GM23338 (cell line): ENCODE measurements around the gene RAD9B.

Experiments used
- CREB1 ChIP-seq: fragments of 250-450 bp; sonication (Bioruptor Pico); IDR thresholded peaks from 2 replicates; pipeline ENCODE4 v1.5.0; 2020; ENCODE audit warnings: low read depth, mild to moderate bottlenecking, moderate library complexity
- CTCF ChIP-seq, 2 experiments: fragments of 200-600 bp in 1 of 2; sonication (generic) in 1 of 2; conservative IDR thresholded peaks; 2 replicates each; pipeline versions ENCODE4 v1.5.1 to v1.6.1; 2016 to 2017; ENCODE audit warnings: antibody characterized with exemption in 2 of 2, low read depth in 2 of 2, mild to moderate bottlenecking in 2 of 2, moderate library complexity in 1 of 2
- ETS1 ChIP-seq: IDR thresholded peaks from 2 replicates; pipeline ENCODE4 v1.6.1; 2016; ENCODE audit warnings: antibody characterized with exemption
- EZH2 ChIP-seq: fragments of 200-600 bp; sonication (generic); IDR thresholded peaks from one replicate; pipeline ENCODE4 v1.8.0; 2017; ENCODE audit warnings: antibody characterized with exemption, mild to moderate bottlenecking, low read depth; ENCODE audit not compliant: unreplicated experiment
- EZH2phosphoT487 ChIP-seq: fragments of 200-600 bp; sonication (generic); IDR thresholded peaks from one replicate; pipeline ENCODE4 v1.8.1; 2018; ENCODE audit warnings: antibody characterized with exemption; ENCODE audit not compliant: unreplicated experiment
- JUNB ChIP-seq: IDR thresholded peaks from one replicate; pipeline ENCODE4 v1.6.1; 2016; ENCODE audit warnings: antibody characterized with exemption; ENCODE audit not compliant: unreplicated experiment
- POLR2AphosphoS5 ChIP-seq: IDR thresholded peaks from 2 replicates; pipeline ENCODE4 v1.6.1; 2016; ENCODE audit warnings: antibody characterized with exemption, low read depth
- REST ChIP-seq: IDR thresholded peaks from one replicate; pipeline ENCODE4 v1.6.1; 2018; ENCODE audit warnings: antibody characterized with exemption; ENCODE audit not compliant: unreplicated experiment
- STAT1 ChIP-seq: IDR thresholded peaks from one replicate; pipeline ENCODE4 v1.6.1; 2016; ENCODE audit warnings: antibody characterized with exemption; ENCODE audit not compliant: unreplicated experiment
- ZNF331 ChIP-seq: fragments of 250-450 bp; sonication (Bioruptor Pico); IDR thresholded peaks from 2 replicates; pipeline ENCODE4 v1.5.0; 2020; ENCODE audit warnings: low read depth, mild to moderate bottlenecking, moderate library complexity

GRCh38 chr12:110530511-110530910 lies 28.4 kb downstream of the RAD9B start:
- TF ChIP-seq POLR2AphosphoS5, result no peak
- TF ChIP-seq CTCF (conservative IDR thresholded peaks at IDR 0.05; ENCODE audit: low read depth in 2 of 2), result no peak
- no peak for TF ChIP-seq EZH2
- TF ChIP-seq CREB1 (CRISPR knock-in tag), result no peak
- no peak for TF ChIP-seq REST
- no peak for TF ChIP-seq JUNB
- no peak for TF ChIP-seq ETS1
- no peak for TF ChIP-seq EZH2phosphoT487
- TF ChIP-seq STAT1, result no peak
- TF ChIP-seq ZNF331 (CRISPR knock-in tag), result no peak
